Stimulated activated CD8-positive, alpha-beta memory T cell treated with anti-CD3 and anti-CD28 coated beads, Interleukin-15, amount 100 ng/mL, for 4 hours (primary cell): ENCODE results near the gene PTGER2.

Experiments
- DNase-seq, 2 donors: peaks; one replicate each; pipeline ENCODE4 v3.0.0-alpha.2; 2020; ENCODE audit warnings: low read depth in 2 of 2

PTGER2 gene, protein sequence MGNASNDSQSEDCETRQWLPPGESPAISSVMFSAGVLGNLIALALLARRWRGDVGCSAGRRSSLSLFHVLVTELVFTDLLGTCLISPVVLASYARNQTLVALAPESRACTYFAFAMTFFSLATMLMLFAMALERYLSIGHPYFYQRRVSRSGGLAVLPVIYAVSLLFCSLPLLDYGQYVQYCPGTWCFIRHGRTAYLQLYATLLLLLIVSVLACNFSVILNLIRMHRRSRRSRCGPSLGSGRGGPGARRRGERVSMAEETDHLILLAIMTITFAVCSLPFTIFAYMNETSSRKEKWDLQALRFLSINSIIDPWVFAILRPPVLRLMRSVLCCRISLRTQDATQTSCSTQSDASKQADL

DNA sequence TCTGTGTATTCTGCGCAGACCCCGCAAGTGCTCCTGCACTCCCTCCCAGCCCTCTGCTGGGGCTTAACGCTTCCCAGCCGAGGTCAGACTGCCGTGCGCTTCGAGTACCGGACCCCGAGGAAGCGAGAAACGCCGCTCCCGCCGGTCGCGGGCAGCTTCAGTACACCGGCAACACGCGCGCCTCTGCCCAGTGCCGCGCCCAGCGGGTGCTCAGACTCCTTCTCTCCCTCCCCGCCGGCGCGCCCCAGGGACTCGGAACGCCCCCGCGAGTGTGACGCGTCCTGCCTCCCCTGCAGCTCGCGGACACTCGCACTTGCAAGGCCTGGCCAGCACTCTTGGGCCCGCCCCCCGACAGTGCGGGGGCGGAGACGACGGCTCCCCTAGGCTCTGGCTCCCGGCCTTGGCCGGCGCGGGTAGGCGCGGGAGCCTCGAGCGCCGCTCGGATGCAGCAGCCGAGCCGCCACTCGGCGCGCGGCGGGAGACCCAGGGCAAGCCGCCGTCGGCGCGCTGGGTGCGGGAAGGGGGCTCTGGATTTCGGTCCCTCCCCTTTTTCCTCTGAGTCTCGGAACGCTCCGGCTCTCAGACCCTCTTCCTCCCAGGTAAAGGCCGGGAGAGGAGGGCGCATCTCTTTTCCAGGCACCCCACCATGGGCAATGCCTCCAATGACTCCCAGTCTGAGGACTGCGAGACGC, at the start of gene PTGER2:
Gene PTGER2, plus strand, starts transcription at position 410 of the 692 bp plus-strand sequence. Its CDS starts 237 bp downstream, at position 647.
- DNase-seq = peak; percentile 69 to 78

DNA sequence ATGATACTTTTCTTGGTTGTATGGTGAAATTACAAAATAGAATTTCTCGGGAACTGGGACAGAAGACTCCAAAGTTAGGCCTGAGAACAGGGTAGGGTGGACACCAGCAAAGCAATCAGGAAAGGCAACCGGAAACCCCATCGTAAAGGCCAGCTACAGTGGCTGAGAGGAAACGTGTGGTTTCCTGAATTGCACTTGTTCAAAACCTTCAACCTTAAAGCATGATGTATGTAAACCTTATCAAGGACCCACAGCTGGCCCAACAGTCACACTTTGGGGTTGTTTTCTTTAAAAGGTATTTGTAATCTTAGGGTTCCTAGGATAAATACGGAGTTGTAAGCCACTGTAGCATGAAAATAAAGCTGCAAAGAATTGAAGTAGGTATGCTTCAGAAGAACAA, 48.9 kb upstream of the PTGER2 start:
- no peak for DNase-seq

DNA sequence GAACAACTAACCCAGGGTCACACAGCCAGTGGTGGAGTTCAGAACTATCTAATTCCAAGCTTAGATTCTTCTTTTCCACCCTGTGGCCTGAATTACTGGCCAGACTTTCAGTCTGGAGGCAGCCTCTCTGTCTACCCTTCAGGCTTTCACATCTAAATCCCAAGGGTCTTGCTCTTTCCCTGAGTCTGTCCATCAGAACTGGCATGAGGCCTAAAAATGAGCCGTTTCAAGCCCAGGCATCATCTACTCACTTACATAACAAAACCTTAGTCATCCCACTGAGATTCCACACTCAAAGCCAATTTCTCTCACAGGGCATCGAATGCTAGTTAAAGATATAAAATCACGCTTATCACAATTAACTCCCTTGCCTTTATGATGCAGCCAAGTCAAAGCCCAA, 47.9 kb upstream of the PTGER2 start:
- DNase-seq = no peak

DNA sequence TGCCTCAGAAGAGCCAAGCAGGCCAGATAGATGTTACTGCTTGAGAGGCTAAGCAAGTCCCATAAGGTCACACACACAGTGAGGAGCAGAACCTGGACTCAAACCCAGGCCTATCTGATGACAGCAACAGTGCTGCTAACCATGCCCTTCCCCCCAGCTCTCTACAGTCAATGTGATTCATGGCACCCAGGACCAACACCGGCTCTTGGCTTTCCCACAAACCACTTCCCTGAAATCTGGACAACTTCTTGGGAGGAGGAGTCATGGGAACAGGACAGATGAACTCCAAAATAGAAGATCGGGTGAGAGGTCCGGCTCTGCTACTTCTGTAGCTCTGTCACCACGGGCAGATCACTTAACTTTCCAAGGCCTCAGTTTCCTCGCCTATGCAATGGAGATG, 47.3 kb upstream of the PTGER2 start:
- no peak for DNase-seq

DNA sequence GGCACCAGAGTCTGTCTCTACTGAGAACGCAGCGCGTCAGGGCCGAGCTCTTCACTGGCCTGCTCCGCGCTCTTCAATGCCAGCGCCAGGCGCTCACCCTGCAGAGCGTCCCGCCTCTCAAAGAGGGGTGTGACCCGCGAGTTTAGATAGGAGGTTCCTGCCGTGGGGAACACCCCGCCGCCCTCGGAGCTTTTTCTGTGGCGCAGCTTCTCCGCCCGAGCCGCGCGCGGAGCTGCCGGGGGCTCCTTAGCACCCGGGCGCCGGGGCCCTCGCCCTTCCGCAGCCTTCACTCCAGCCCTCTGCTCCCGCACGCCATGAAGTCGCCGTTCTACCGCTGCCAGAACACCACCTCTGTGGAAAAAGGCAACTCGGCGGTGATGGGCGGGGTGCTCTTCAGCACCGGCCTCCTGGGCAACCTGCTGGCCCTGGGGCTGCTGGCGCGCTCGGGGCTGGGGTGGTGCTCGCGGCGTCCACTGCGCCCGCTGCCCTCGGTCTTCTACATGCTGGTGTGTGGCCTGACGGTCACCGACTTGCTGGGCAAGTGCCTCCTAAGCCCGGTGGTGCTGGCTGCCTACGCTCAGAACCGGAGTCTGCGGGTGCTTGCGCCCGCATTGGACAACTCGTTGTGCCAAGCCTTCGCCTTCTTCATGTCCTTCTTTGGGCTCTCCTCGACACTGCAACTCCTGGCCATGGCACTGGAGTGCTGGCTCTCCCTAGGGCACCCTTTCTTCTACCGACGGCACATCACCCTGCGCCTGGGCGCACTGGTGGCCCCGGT, 46.4 kb upstream of the PTGER2 start, which contains the start of gene PTGDR:
Gene PTGDR, plus strand, starts transcription at position 198 of the 778 bp plus-strand sequence. Its CDS starts 117 bp downstream, at position 315.
- DNase-seq = peak in 1 of 2 donors; percentile 27

DNA sequence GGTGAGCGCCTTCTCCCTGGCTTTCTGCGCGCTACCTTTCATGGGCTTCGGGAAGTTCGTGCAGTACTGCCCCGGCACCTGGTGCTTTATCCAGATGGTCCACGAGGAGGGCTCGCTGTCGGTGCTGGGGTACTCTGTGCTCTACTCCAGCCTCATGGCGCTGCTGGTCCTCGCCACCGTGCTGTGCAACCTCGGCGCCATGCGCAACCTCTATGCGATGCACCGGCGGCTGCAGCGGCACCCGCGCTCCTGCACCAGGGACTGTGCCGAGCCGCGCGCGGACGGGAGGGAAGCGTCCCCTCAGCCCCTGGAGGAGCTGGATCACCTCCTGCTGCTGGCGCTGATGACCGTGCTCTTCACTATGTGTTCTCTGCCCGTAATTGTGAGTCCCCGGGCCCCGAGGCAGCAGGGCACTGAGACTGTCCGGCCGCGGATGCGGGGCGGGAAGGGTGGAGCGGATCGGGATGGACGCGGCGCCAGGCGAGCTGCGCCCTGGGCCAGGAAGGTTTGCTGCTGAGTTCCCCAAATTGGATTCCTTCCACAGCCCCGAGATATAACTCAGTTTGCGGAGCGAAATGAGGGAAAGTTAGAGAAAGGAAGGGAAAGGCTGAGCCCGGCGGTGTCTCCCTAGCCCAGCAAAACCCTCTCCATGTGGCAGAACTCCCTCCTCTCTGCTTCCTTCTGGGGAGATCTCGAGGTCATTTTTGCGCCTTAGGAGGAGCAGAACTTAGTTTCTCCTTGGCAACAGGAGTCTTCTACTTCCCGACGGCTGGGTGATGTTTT, 45.6 kb upstream of the PTGER2 start:
- no peak for DNase-seq

DNA sequence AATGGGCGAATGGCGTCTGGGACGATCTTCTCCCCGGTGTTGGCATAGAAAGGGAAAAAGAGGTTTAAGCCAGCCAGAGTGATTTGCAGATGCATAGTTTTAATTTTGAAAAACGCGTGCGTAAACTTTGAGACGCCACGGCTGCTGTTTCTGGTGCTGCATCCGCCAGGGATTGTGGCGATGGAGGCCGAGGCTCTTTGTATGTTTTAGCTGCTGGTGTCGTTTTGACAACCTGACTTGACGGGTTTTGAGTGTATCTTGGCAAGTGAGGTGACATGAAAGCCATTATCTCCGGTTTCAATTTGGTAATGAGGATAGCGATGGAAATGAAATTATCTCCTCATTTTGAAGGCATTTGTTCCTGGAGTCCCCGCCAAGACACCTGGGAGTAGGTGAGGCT, 45.0 kb upstream of the PTGER2 start:
- DNase-seq = no peak

DNA sequence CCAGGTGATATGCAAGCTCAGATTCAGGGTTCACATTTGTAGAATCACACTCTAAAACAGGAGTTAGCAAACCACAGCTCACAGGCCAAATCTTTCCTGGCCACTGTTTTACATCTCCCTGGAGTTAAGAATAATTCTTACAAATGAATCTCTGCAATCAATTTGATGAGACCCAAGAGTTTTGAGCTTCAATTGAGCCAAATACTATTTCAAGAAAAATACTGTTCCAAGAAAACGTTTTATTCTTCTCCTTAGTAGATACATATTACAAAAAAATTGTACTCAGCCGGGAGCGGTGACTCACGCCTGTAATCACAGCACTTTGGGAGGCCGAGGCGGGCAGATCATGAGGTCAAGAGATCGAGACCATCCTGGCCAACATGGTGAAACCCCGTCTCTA, 44.1 kb upstream of the PTGER2 start:
- no peak for DNase-seq

DNA sequence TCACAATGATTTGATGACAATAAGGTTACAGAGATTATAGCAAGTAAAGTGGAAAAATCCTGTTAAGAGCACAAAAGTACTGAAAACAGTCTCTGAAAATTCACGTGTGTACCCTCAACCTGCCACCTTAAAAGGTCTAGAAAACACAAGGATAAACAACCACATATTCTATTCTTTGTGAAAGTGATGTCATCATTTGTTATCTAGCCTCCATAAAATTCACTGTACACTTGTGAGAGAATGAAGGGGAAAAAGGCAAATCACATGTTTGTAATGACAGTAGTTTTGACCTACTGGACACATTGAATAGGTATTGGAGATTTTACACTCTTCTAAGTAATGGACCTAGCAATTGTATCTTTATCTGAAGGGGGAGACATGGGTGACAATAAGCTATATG, 42.6 kb upstream of the PTGER2 start:
- DNase-seq = no peak

DNA sequence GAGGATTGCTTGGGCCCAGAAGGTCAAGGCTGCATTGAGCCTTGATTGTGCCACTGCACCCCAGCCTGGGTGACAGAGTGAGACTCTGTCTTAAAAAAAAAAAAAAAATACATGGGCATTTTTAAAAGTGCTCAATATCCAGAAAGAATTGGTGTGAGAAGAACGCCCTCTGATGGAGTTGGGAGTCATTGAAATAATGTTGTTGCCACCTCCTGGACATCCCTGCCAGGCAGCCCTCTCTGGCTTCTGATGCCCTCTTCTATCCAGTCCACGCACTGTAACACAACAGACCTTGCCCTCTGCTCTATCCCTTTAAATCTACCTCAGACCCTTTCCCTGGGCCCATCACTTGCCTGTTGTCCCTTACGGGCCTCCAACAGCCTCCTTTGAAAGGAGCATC, 41.7 kb upstream of the PTGER2 start:
- no peak for DNase-seq

DNA sequence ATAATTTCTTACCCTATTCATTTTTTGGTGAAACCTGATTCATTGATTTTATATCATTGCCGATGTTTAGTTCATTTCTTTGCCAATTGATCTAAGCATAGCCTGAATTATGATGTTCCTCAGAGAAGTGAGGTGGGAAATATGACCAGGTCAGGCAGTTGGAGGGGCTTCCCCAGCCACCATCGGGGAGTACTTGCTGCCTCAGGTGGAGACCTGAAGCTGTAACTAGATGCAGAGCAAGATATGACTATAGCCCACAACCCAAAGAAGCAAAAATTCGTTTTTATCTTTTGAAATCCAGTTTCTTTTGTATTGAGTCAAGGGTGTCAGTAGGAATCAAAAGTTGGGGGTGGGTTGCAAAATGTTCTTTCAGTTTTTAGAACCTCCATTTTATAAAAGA, 38.7 kb upstream of the PTGER2 start:
- DNase-seq = no peak

DNA sequence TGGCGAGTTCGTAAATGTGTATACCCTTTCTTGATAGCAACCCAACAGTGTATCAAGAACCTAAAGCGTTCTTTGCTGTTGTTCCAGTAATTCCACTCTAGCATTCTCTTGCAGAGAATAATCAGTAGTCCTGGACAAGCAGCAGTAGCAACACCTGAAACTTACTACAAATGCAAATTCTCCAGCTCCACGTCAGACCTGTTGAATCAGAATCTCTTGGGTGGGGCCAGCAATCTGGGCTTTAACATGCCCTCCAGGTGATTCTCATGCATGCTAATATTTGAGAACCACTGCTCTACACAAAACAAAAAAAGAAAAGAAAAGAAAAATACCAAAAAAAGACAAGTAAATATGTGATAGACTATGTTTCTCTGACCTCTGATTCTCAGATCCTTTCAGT, 36.6 kb upstream of the PTGER2 start:
- DNase-seq = no peak

DNA sequence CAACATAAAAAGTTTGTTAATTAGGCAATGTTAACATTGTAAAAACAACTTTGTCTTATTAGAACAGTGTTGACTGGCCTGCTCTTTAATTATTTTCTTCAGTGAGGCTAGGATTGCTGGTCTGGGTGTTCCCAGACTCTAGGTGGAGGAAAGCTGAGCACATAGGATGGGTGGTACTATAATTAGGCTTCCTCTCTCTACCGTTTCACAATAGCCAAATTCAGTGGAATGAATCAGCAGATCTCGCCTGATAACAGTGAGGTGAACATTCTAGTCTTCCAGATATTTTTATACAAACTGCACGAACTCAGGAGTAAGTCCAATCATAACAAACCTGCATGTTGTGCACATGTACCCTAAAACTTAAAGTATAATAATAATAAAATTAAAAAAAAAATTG, 34.7 kb upstream of the PTGER2 start:
- no peak for DNase-seq

DNA sequence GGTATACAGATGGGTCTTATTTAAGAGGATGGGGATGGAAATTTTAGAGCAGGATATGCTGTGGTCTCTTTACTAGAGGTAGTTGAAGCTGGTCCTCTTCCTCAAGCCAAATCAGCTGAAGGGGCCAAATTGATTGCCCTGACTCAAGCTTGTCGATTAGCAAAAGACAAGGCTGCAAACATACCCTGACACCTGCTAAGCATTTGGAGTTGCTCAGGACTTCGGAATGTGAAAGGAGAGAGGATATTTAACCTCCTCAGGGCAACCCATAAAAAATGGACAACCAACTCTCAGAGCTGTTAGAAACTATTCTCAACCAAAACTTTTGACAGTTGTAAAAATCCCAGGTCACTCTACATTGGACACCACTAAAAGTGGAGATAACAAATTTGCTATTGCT, 31.0 kb upstream of the PTGER2 start:
- no peak for DNase-seq

DNA sequence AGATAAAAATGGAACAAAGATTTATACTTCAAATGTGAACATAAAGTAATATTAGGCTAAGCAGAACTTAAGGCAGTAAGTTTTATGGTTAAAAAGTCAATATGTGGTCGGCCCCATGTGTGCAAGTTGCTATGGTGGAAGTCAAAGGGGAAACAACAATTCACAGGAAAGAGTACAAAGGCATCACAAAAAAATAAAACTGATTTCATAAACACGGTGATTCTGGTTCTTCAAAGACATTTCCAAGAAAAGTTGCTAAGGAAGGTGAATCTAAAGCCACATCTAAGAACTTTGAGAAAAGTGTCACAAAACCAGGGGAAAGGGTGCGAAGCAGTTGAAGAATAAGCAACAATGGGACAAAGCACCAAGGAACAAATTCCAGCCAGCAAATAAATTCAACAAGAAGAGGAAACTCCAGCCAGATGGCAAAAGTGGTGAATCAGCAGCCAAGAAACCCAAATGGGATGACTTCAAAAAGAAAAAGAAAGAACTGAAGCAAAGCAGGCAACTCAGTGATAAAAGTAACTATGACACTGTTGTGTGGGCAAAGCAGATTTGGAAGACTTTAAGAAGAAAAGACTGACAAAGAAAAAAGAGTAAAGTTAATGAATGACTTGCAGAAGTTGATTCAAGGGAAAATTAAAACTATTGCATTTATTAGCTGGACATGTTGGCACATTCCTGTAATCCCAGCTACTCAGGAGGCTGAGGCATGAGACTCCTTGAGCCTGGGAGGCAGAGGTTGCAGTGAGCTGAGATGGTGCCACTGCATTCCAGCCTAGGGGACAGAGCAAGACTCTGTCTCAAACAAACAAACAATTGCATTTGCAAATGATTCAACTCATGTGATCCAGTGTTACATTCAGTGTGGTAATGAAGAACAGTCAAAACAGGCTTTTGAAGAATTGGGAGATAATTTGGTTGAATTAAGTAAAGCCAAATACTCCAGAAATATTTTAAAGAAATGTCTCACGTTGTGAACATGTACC, 27.2 kb upstream of the PTGER2 start:
- no peak for DNase-seq

DNA sequence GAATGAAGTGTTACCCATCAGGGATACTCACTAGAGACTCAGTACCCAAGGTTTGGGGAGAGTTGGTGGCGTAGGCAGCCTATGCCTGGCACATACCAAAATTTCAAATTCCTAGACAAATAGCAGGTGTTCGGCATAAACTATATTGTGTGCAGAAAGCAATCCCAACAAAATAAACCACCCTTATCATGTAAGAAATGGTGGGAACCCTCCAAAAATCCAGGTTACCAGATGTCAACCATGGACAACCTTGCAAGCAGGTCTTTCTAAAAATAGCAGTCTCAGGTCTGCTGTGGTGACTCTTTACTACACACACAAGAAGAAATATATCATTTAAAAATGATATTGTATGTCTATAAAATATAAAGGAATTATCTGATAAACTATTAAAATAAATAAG, 17.7 kb upstream of the PTGER2 start:
- DNase-seq = no peak

DNA sequence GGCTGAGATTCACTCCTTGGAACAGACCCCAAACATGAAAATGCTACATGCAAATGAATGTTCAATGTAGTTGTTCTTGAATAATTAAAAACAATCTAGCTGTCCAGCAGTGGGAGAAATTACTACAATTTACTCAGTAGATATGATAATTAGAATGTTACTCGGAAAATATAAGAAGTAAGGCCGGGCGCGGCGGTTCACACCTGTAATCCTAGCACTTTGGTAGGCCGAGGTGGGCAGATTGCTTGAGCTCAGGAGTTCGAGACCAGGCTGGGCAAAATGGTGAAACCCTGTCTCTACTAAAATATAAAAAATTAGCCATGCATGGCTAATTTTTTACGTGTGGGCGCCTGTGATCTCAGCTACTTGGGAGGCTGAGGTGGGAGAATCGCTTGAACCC, 15.3 kb upstream of the PTGER2 start:
- DNase-seq = no peak

DNA sequence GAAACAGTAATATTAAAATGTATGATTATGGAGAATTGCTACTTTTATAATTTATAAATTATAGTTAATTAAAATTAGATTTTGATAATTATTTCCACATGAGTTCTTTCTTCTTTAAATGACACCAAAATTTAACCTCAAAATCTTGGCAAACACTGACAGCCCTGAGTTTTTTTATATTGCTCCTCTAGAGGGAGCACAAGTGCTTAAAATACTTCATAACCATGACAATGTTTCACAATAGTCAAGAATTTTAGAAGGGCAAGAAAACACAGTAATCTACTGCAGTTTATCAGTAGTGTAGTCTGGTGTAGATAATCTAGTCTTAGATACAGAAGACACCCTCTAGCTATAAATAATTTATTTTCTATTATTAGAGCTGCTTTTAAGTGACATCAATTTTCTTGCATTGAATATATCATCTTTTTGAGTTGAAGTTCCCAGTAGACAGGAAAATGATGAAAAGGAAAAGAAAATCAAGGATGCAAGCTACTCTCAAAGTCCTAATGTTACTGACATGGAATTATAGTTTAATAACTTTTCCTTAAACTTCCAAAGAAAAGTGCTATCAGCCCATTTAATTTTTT, 14.3 kb upstream of the PTGER2 start:
- no peak for DNase-seq

DNA sequence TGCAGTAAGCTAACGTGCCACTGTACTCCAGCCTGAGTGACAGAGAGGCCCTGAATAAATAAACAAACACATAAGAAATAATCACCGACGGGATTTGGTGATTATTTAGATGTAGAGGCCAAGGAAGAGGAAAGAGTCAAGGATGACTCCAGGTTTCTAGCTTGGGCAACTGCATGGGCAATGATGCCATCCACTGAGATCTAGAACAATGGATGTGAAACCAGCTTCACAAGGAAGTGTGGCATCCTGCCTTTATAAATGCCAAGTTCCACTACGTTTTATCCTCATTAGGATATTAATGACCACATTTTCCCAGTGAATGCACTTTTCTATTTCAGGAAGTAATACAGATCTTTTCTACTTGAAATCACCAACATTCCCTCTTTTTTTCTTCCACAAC, 10.9 kb upstream of the PTGER2 start:
- no peak for DNase-seq

DNA sequence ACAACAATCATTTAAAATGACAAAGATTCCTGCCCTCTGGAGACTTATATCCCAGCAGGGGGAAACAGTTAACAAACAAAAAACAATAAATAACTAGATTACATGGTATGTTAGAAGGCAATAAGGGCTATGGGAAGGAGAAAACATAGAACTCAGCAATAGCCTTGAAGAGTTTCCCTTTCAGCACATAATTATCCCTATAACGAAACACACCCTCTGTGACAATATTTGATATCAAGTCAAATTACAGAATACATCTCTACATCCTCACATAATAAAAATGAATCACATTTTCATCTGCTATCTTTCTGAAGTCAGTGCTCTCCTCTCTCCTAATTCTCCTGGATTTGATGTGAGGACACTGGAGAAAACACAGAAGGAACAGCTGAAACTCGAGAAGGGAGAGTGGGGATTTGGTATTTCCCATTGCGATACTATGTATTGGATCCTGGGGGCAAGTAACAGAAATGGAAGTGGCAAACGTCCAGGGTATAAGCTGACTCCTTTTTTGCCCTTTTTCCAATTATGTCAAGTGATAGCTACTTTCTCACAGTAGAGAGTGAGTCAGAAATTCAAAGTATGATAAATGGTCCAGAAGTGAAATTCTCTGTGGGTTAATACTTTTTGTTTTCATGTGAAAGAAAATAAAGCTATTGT, 9.7 kb upstream of the PTGER2 start:
- DNase-seq = no peak
